ACC112 (cell line): ENCODE results near the gene FAM228B.

Experiments used
- H2AFZ ChIP-seq: fragments of 200-600 bp; sonication (generic); one replicate; pipeline ENCODE4 v1.6.0; 2017; ENCODE audit warnings: antibody characterized with exemption, low read length; ENCODE audit not compliant: unreplicated experiment
- H3K27ac ChIP-seq: fragments of 200-600 bp; sonication (generic); 2 replicates; pipeline ENCODE4 v1.5.1; 2014; ENCODE audit warnings: low read depth, mild to moderate bottlenecking, antibody characterized with exemption, low read length, moderate library complexity
- H3K27me3 ChIP-seq: fragments of 200-600 bp; sonication (generic); 2 replicates; pipeline ENCODE4 v1.6.1; 2014; ENCODE audit warnings: mild to moderate bottlenecking, antibody characterized with exemption, low read length, moderate library complexity, mixed read lengths; ENCODE audit not compliant: insufficient read depth
- H3K36me3 ChIP-seq: fragments of 200-600 bp; sonication (generic); 2 replicates; pipeline ENCODE4 v1.6.1; 2016; ENCODE audit warnings: mild to moderate bottlenecking, antibody characterized with exemption, low read length, moderate library complexity, mixed read lengths; ENCODE audit not compliant: insufficient read depth
- H3K4me1 ChIP-seq: fragments of 200-600 bp; sonication (generic); one replicate; pipeline ENCODE4 v1.6.1; 2016; ENCODE audit warnings: low read length, mixed read lengths; ENCODE audit not compliant: insufficient read depth, unreplicated experiment, control insufficient read depth
- H3K4me3 ChIP-seq: fragments of 200-600 bp; sonication (generic); 2 replicates; pipeline ENCODE4 v1.5.1; 2014; ENCODE audit warnings: mild to moderate bottlenecking, low read depth, low read length
- H3K79me2 ChIP-seq: fragments of 200-600 bp; sonication (generic); one replicate; pipeline ENCODE4 v1.6.0; 2016; ENCODE audit warnings: low read length; ENCODE audit not compliant: control insufficient read depth, unreplicated experiment, insufficient read depth

FAM228B gene

GRCh38 chr2:24211408-24211807, 88.1 kb downstream of the FAM228B start:
- Histone ChIP-seq H3K4me1 (no peaks in the 10 kb centered on the region), H3K36me3 (peaks cover 5% of the 10 kb centered on the region; the same call in 1 of the 2 replicates), H3K27me3 (no peaks in the 10 kb centered on the region), H3K27ac (no peak overlapping the region), H3K79me2 (no peaks in the 10 kb centered on the region), H2AFZ (no peak overlapping the region), H3K4me3 (no peak overlapping the region)

- Histone ChIP-seq H3K79me2 (no peaks in the 10 kb centered on the region), H3K4me3 (no peak overlapping the region), H3K36me3 (peaks cover 5% of the 10 kb centered on the region; the same call in 1 of the 2 replicates), H3K4me1 (no peaks in the 10 kb centered on the region), H3K27ac (no peak overlapping the region), H3K27me3 (no peaks in the 10 kb centered on the region), H2AFZ (no peak overlapping the region)
Measured at GRCh38 chr2:24214880-24215279, 91.6 kb downstream of the FAM228B start.
